Activated CD8-positive, alpha-beta memory T cell treated with anti-CD3 and anti-CD28 coated beads, Interleukin-2, amount 50 U/mL, for 1 hour (primary cell): Measurements from ENCODE around the gene LRIG3.
"Not testable (repeated sequence)": the region's sequence is repeated elsewhere in the genome, so short reads cannot be mapped to it uniquely, and the experiment has no call there.

Source experiments
- DNase-seq: peaks from one replicate; pipeline ENCODE4 v3.0.0-alpha.2; 2020; ENCODE audit errors: extremely low read depth

LRIG3 gene

DNA sequence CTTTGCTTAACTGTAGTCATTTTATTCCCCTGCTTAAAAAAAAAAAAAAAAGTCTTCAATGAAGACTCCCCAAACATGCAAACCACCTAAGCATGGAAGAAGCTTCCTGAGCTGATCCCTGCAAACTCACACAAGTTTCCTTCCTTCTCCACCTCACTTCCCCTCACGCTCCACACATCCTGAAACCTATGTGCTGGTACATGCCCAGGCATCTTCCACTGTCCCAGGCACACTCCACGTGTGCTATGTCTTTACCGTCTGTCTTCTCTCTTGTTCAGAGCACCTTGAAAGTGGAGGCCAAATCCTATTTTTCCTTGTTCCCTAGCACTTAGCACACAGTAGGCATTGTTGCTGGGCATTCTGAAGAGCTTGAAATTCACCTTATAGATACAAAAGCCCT, 13.4 kb downstream of the LRIG3 start:
- DNase-seq, result no peak

DNA sequence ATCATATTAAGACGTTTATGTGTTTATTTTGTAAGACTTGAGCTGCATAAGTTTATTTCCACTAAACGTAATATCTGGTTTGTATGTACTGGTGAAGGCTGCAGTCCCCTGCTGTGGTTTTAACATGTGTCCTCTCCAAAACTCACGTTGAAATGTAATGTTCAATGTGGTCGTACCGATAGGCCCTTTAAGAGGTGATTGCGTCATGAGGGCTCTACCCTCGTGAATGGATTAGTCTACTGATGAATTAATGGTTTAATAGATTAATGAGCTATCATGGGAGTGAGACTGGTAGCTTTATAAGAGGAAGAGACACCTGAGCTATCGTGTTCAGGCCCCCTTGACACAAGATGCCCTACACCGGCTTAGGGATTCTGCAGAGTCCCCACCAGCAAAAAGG, 14.9 kb downstream of the LRIG3 start:
- DNase-seq, result no peak

DNA sequence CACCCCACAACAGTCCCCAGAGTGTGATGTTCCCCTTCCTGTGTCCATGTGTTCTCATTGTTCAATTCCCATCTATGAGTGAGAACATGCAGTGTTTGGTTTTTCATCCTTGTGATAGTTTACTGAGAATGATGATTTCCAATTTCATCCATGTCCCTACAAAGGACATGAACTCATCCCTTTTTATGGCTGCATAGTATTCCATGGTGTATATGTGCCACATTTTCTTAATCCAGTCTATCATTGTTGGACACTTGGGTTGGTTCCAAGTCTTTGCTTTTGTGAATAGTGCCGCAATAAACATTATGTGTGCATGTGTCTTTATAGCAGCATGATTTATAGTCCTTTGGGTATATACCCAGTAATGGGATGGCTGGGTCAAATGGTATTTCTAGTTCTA, 17.6 kb downstream of the LRIG3 start:
- DNase-seq, result not testable (repeated sequence)

DNA sequence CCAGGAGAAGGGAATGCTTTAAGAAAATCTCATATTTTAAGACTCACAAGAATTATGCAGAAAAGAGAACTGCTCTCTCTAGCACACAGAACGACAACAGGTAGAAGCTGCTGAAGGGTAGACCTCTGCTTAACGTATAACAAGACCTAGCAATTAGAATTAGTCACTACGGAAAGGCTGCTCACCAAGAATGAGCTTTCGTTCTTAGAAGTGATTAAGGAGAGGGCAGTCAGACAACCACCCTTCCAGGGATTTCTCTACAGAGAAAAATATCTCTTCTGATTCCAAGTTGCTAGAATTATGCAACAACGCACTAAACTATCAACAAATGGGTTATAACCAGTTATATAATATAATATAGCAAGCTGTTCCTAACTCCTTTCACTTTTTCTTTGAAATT, 18.6 kb downstream of the LRIG3 start:
- no peak for DNase-seq

DNA sequence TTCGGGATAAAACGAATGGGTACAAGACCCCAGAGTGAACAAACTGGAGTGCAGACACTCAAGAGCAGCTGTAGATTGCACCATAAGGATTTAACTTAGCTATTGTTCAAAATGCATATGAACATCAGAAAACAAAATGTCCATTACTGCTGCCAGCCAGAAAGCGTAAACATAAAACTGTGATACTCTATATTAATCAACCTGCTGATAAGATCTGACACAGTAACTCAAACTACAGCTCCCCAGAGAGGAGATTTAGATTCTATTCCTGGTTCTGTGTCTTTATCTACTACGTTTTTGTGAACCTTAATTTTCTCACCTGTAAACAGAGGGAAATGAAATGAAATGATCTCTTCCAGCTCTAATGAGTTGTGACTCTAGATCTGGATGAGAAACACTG, 22.3 kb downstream of the LRIG3 start:
- DNase-seq, result no peak

DNA sequence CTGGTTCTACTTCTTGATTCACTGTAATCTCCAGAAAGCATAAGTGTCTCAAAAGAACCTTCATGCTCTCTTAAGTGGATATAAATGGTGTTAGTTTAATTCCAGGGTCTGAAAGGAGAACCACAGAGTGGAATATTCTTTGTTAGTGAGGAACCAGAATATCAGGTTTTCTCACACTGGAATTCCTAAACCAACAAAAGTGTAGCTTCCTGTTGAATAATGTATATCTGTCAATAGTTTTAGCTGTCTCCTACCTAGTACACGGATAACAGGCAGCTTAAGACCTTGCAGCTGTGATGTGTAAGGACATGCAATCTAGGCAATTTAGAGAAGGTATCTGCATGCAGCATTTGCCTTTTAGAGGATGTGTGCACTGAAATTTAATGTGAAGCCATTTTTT, 24.0 kb downstream of the LRIG3 start:
- DNase-seq, result no peak

DNA sequence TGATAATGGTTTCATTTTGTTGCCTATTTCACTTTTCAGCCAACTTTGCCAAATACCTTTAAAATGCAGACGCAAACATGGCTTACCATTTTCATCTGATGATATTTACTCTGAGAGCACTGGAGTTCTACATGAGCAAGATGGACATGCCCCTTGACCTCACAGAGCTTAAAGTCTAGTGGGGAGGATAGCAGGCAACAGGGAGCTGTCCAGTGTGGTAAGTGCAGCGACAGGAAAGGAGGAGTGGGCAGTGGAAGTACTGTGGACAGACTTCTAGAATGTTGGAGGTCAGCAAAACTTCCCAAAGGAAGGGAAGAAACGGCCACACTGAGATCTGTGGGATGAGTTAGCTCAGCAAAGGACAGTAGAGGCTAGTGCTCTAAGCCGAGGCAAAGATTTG, 25.3 kb downstream of the LRIG3 start:
- DNase-seq, result no peak

DNA sequence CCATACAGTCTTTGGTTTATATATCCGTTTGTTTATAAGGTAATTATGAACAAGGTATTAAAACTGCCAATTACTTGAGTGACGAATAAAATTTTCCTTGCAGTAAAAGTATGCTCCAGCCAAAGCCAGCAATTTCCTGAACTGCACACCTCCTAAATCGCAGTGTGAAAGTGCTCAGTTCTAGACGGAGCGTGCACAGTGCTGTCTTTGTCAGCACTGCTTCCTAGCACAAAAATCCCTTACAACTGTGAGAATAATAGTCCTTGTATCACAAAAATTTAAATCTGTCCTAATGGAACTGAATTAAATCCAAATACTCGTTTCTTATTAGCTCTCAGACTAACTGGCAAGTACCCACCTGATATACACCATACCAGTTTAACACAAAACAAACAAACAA, 26.3 kb downstream of the LRIG3 start:
- no peak for DNase-seq

DNA sequence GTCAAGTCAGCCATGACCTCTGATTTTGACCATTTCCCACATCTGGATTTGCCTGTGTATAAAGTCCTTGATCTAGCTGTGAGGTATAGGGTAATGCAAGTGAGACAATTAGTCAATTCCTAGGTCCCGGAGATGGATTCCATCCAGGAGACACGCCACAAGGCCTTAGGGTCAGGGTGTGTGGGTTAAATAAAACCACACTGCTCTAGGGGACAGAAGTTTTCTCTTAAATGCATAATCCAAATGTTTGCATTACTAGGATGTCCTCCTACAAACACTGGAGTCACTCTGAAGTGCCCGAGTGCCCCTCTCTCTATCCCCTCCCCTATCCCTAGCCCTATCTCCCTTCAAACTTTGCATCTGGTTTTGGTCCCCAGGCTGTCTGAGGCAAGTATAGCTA, 26.8 kb downstream of the LRIG3 start:
- DNase-seq, result no peak

DNA sequence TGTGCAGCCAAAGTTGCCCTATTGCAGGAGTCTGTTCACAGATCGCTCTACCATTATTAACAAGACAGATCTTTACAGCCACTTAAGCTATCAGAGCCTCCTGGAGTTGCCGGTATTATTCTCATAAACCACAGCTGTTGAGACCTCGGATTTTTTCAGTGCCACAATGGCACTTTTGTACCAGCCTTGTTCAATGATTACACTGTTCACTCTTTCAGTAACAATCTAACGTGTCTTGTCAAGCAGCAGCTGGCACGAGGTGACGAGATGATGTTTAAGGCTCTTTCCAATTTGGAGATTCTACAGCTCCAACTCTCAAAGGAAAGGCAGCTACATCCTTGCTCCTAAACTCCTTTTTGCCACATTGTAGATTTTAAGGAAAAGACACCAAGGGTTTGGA, 30.7 kb downstream of the LRIG3 start:
- no peak for DNase-seq

DNA sequence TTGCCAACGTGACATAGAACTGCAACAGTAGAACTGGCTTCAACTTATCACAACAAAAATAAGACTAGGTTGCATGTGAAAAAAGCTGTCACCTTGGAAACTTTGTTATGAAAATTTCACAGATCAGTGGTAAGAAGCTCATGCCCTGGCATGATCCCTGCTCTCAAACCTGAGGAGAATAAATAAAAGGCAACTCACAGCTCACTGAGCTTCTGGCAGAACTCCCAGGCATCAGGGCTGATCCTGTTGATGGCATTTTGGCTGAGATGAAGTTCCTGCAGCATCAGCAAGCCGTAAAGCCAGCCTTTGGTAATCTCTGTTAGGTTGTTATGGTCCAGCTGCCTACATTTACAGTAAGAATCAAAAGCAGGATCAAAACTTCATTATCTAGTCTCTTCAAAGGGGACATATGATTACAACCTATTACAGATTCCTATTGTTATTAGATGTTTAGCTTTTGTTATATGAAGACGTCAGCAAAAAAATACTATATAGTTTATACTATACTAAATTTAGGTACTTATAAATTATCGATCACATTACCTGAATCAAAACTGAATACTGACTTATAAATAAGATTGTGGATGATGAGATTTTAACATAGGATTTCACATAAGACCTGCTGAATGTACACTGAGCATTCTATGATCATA, 32.0 kb downstream of the LRIG3 start:
- no peak for DNase-seq

DNA sequence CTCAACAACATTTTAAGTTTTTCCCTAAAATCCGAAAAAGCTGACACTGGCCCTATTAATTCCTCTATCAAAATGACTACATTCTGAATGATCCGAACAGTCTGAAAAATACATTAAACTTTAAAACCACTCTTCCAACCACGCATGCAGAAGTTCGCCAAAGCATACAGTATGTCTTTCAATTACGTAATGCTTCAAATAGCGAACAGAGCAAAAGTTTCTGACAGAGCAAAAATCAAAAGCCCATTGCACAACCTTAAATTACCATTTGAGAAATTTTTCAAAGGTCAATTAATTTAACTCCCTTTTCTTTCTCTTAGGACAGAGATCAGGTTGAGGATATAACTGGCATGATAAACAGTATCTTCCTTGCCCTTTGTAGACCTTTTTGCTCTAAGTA, 33.2 kb downstream of the LRIG3 start:
- no peak for DNase-seq

DNA sequence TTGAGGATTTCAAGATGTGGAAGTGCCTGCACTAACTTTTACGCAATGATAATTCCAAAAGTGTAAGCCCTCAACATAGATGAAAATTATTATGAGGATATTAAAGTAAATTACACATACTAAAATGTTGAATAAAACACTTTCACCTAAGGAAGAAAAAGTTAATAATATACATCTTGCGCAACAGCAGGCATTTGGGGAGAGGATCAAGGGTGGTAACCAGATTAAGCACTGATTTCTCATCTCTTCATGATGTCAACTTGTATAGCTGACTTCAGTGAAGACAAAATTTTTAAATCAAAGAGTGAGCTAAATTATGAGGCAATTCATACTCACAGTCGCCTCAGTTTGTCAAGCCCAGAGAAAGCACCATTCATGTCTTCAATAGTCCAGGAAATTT, 33.8 kb downstream of the LRIG3 start:
- no peak for DNase-seq

DNA sequence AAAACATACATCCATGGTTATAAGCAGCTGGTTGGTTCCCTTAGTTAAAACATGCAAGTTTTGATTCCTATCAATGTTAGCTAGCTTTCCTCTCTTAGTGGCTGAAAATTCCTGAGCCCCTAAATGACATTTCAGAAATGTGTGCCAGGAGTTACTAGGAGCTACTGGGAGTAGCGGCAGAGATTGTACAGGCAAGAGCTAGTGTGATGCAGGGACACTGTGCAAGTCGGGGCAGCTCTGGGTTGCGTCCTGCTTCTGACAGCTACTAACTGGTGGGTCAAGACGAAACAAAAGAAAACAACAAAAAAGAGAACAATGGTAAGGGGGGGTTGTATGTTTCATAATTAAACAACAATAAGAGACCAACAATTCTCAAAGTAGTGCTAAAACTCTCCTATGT, 35.4 kb downstream of the LRIG3 start:
- DNase-seq, result no peak

DNA sequence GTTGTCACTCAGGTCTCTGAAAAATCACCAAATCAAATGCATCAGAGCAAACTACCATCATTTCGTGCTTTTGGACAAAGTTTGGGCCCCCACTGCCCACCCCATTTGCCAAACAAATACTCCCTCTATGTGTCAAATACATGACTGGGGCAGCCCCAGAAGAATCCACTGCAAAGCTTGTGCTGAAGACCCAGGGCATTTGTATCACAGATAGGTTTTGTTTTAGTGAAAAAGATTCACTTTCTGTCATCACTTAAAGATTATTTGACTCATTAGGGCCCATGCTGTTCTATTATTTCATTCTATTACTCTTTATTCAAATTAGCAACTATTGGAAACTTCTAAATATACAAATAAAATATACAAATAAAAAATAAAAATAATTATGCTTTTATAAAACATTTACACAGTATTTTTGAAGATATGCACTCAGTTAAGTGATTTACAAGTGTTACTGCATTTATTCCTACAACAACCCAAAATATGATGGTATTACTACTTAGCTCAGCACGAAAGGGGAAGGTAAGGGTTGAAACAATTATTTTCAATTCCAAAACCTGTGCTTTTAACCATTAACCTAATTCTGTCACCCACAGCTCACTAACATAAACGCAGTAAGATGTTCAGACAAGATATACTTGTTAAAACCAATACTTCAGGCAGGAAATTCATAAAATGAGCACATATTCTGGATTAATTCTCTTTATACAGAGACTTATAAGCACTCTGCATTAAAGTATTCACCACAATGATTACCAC, 36.5 kb downstream of the LRIG3 start:
- DNase-seq, result no peak

DNA sequence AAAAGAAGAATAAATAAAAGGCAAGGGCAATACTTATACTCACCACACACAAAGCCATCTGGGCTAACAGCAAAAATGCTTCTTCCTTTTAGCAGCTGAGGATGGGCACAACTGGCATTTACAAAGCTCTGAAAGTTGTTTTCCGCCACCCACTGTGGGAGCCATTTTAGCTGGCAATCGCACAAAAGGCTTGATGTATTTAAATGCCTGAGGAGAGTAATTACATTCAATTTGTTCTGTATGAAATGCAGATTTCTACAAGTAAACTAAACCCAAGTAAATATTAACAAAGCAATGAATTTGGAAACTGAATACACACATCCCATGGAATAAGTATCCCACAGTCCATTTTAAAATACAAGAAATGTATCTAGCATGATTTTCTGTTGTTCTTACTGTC, 37.5 kb downstream of the LRIG3 start:
- no peak for DNase-seq

DNA sequence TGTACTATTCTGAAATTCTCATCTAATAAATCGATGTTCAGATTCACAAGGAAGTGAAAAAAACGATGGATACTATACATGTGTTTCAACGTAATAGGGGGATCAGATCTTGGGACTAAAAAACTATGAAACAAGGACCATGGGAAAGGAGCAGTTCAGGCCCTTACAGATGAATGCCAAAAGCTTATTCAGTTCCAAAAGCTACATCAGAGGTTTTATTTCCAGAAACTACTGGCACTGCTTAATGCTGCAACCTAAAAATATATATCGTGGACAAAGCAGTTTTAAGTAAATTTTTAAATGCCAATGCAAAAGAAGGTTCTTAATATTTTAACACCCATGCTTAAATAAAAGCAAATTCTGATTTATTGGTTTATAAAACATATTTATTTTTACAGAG, 38.5 kb downstream of the LRIG3 start:
- no peak for DNase-seq

DNA sequence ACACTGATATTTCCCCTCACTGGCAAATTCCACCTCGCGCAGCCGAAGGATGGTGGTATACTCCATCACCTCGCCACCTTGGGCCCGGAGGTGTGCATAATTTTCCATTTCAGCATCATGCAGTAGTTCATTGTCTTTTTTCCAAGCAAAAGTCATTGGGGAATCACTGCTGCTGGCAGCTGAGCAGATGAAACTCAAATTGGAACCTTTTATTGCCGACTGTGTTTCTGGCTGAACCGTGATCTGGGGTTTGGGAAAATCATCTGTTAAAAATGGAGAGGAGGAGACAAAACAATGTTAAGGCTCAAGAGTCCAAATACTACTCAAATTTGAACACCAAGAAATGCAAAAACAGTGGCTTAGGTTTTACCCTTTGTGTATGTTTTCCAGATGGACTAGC, 39.7 kb downstream of the LRIG3 start:
- no peak for DNase-seq

DNA sequence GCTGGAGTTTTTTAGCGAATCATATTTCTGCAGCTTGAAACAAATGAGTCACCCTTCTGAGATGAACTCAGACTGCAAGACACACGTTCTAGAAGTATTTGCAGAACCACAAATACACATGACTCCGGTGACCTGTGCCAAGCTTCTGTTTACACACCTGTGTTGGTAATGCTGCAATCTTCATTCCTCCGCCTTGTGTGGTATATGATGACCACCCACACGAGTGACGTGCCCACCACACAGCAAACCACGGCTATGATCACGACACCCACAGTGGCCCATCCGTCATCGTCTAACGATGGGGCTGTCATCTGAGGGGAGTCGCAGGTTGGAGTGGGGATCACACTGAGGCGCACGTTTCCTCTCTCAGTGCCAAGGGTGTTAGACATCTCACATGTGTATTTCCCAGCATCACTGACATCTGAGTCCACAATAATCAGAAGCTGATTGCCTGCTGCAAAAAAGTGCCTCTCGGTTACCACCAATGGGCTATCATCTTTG, 43.0 kb downstream of the LRIG3 start:
- DNase-seq, result no peak

DNA sequence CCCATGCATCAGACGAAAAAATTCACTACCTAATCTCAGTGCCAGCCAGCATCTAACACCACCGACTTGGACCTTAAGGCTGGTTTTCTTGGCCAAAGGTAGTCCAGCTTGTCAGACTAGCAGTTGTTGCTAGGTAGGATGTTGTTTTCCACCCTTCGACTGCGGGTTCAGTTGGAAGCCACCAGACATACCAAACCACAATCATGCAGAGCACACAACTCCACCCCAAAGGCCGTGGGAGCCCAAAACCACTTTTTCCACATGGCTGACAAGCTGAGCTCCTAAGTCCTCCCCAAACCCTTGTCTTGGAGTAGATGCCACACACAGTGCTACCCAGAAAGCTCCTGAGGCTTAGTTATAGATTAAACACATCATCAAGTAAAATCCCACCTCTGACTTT, 46.8 kb downstream of the LRIG3 start:
- no peak for DNase-seq

DNA sequence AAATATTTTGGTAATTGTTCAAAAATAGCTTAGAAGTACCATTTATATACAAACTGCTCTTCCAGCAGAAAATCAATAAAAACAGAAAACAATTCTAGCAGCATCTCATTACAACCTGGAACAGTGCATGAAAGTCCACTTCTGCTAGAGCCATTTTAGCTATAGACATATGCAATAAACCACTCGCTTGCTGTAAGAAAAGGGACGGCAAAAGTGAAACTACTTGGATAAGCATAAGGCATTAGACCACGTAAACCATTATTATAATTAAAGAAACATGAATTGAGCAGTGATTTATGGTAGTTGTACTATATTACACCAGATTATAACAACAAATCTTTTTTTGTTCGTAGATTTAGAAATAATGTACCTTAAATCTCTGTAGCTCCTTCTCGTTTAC, 48.7 kb downstream of the LRIG3 start:
- no peak for DNase-seq

DNA sequence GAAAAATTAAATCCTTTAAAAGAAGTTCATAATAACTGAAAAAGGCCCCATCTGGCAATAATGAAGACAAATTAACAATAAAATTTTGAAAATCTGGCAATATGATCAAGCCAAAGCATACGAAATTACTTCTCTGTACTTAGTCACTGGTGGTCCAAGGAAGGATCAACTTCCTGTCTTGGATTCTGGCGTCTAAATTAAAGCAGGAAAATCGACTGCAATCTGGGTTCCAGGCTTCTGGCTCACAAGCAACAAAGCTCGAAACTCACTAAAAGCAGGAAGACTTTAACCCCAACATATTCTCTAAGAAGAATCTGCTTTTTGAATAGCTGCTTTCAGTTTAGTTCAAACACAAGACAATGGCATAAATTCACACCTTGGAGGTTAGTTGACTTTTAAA, 49.7 kb downstream of the LRIG3 start:
- DNase-seq, result no peak

DNA sequence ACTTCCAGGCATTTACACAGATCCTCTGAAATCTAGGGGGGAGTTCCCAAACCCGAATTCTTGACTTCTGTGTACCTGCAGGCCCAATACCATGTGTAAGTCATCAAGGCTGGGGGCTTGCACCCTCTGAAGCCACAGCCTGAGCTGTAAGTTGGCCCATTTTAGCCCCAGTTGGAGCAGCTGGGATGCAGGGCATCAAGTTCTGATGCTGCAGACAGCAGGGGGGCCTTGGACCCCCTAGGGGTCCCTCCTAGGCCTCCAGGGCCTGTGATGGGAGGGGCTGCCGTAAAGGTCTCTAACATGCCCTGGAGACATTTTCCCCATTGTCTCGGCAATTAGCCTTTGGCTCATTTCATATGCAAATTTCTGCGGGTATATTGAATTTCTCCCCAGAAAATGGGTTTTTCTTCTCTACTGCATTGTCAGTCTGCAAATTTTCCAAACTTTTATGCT, 59.5 kb downstream of the LRIG3 start:
- DNase-seq, result no peak
